IgD-negative memory B cell (primary cell): ENCODE measurements around the gene ZNF319. TPM values are rescaled to one million over a fixed set of nuclear protein-coding genes. Genes with fewer than 3 reads are reported as not detected.
"Not testable (repeated sequence)": the region's sequence is repeated elsewhere in the genome, so short reads cannot be mapped to it uniquely, and the experiment has no call there.

Source experiments
- H3K27ac Mint-ChIP-seq, 3 donors: one replicate each; pipeline ENCODE4 v1.8.0; 2020 to 2022; ENCODE audit warnings: mild to moderate bottlenecking in 3 of 3, mixed read lengths in 3 of 3, moderate library complexity in 1 of 3
- H3K27me3 Mint-ChIP-seq: one replicate; pipeline ENCODE4 v1.8.0; 2021; ENCODE audit warnings: mixed read lengths
- H3K36me3 Mint-ChIP-seq: one replicate; pipeline ENCODE4 v1.8.0; 2020; ENCODE audit warnings: mild to moderate bottlenecking, mixed read lengths
- H3K4me1 Mint-ChIP-seq, 3 donors: one replicate each; pipeline ENCODE4 v1.8.0; 2020 to 2022; ENCODE audit warnings: mixed read lengths in 3 of 3, mild to moderate bottlenecking in 1 of 3
- H3K4me3 Mint-ChIP-seq, 4 donors: one replicate each; pipeline ENCODE4 v1.8.0; 2020 to 2022; ENCODE audit warnings: mild to moderate bottlenecking in 4 of 4, mixed read lengths in 4 of 4, moderate library complexity in 3 of 4
- H3K9me3 Mint-ChIP-seq, 3 donors: one replicate each; pipeline ENCODE4 v1.8.0; 2020 to 2021; ENCODE audit warnings: mixed read lengths in 3 of 3, mild to moderate bottlenecking in 1 of 3
- polyA plus RNA-seq: library from polyadenylated mRNA; unstranded; fragments of 300-500 nt; fragmentation: Illumina TruSeq; gene quantifications from one replicate; pipeline ENCODE4 v1.2.3, GENCODE V29; 2021

The ZNF319 gene
- polyA plus RNA-seq, 1 donor from 2014 or later, result 11.0 TPM

DNA sequence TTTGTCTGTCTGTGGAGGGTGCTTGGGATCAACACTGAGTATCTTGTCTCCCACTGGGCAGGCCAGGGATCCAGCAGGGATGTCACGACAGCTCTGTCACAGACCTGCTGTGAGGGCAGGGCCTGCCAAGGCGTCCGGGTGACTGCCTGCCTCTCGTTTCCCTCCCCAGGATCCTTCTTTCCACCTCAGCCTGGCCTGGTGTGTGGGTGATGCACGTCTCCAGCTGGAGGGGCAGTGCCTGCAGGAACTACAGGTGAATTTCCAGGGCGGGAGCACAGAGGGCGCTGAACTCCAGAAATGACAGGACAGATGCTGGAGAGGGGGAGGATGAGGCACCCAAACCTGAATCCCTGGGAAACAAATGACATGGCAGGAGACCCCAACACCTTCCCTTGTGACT is 18.3 kb upstream of the ZNF319 start:
- no peaks in the 10 kb centered on the region for H3K36me3 Mint-ChIP-seq
- no peaks in the 10 kb centered on the region for H3K27me3 Mint-ChIP-seq
- H3K27ac Mint-ChIP-seq, result no peak overlapping the region
- H3K9me3 Mint-ChIP-seq, result no peaks in the 10 kb centered on the region
- peaks cover 0 to 13% (median 3%) of the 10 kb centered on the region in 3 donors for H3K4me1 Mint-ChIP-seq
- no peak overlapping the region for H3K4me3 Mint-ChIP-seq

- no peak overlapping the region for H3K27ac Mint-ChIP-seq
- H3K4me1 Mint-ChIP-seq, result peaks cover 0 to 7% (median 3%) of the 10 kb centered on the region in 3 donors
- H3K4me3 Mint-ChIP-seq, result no peak overlapping the region
- no peaks in the 10 kb centered on the region for H3K9me3 Mint-ChIP-seq
- H3K36me3 Mint-ChIP-seq, result no peaks in the 10 kb centered on the region
- H3K27me3 Mint-ChIP-seq, result no peaks in the 10 kb centered on the region
Observed at GRCh38 chr16:58016840-58017446, 16.5 kb upstream of the ZNF319 start.

GRCh38 chr16:58013201-58013956 is 12.9 kb upstream of the ZNF319 start:
- Mint-ChIP-seq H3K9me3 (no peaks in the 10 kb centered on the region), H3K4me3 (no peak overlapping the region), H3K27ac (peak overlapping the region in 1 of 3 donors; percentile 27), H3K4me1 (peaks cover 0 to 2% (median 0%) of the 10 kb centered on the region in 3 donors), H3K27me3 (no peaks in the 10 kb centered on the region), H3K36me3 (peaks cover 6% of the 10 kb centered on the region)

GRCh38 chr16:58012481-58012880 is 12.0 kb upstream of the ZNF319 start:
- Mint-ChIP-seq H3K4me3 (no peak overlapping the region), H3K9me3 (no peaks in the 10 kb centered on the region), H3K4me1 (peaks cover 0 to 2% (median 0%) of the 10 kb centered on the region in 3 donors), H3K36me3 (peaks cover 6% of the 10 kb centered on the region), H3K27ac (no peak overlapping the region), H3K27me3 (no peaks in the 10 kb centered on the region)

DNA sequence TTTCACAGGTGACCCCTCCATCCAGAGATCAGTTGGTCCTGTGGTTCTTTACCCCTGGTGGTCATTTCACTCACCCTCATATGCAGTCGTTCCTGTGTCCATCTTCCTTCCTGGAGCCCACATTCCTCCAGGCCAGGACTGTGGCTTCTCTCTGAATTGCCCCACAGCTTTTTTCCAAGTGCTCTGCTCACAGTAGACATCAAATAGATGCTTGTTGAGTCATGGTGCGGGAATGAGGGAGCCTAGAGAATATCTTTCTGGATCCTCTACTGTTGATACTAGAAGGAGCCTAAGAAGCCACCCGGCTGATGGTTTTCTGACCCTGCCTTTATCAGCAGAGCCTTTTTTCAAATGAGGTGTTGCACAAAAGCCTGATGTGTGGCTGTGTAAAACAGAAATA is 11.2 kb upstream of the ZNF319 start:
- peaks cover 9% of the 10 kb centered on the region for H3K36me3 Mint-ChIP-seq
- H3K4me3 Mint-ChIP-seq, result no peak overlapping the region
- peak overlapping the region in 1 of 3 donors; percentile 10 for H3K27ac Mint-ChIP-seq
- H3K9me3 Mint-ChIP-seq, result no peaks in the 10 kb centered on the region
- peaks cover 0 to 2% (median 0%) of the 10 kb centered on the region in 3 donors for H3K4me1 Mint-ChIP-seq
- H3K27me3 Mint-ChIP-seq, result no peaks in the 10 kb centered on the region

DNA sequence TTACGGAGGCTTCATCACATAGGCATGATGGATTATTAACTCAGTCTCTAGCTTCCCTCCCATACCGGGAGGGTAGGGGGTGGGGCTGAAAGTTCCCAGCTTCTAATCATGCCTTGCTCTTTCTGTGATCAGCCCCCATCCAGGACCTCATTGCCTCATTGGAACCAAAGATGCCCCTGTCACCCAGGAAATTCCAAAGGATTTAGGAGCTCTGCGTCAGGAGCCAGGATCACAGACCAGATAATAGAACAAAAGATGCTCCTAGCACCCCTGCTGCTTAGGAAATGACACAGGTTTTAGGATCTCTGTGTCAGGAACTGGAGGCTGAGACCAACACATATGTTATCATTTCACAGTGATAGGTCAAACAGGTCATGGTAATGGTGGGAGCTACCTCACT is 10.4 kb upstream of the ZNF319 start:
- H3K4me3 Mint-ChIP-seq, result no peak overlapping the region
- H3K9me3 Mint-ChIP-seq, result no peaks in the 10 kb centered on the region
- H3K4me1 Mint-ChIP-seq, result peaks cover 0 to 2% (median 0%) of the 10 kb centered on the region in 3 donors
- H3K36me3 Mint-ChIP-seq, result peaks cover 12% of the 10 kb centered on the region
- no peaks in the 10 kb centered on the region for H3K27me3 Mint-ChIP-seq
- H3K27ac Mint-ChIP-seq, result no peak overlapping the region

DNA sequence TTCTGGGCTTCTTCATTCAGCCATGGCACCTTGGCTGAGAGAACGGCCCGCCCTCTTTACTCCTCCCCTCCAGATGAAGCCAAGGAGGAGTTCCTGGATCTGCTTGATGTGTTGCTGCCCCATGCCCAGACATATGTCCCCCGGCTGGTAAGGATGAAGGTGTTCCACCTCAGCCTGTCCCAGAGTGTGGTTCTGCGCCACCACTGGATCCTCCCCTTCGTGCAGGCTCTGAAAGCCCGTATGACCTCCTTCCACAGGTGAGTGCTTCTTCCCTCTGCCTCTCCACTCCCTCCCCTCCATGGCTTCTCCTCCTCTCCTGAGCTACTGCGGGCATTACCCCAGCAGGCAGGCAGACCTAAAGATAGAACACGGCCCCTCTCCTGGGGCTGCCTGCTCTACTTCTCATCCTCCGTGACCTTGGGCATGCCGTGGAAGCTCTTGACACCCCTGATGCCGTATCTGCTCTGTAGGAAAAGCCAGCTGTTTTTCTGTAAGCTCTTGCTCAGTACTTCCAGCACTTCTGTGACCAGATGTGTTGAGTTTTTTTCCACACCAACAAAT is 9.5 kb upstream of the ZNF319 start:
- Mint-ChIP-seq H3K4me1 (peaks cover 2 to 4% (median 2%) of the 10 kb centered on the region in 3 donors), H3K9me3 (no peaks in the 10 kb centered on the region), H3K27ac (no peak overlapping the region), H3K4me3 (no peak overlapping the region), H3K27me3 (no peaks in the 10 kb centered on the region), H3K36me3 (peaks cover 12% of the 10 kb centered on the region)

DNA sequence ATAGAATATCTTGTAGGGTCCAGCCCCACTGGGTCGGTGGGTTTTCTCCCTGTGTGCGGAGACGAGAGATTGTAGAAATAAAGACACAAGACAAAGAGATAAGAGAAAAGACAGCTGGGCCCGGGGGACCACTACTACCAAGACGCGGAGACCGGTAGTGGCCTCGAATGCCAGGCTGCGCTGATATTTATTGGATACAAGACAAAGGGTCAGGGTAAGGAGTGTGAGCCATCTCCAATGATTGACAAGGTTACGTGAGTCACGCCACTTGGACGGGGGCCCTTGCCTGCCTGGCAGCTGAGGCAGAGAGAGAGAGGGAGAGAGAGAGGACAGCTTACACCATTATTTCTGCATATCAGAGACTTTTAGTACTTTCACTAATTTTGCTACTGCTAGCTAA is 4.3 kb upstream of the ZNF319 start:
- H3K9me3 Mint-ChIP-seq, H3K27ac Mint-ChIP-seq, H3K27me3 Mint-ChIP-seq: not testable (repeated sequence)
- H3K36me3 Mint-ChIP-seq, result peaks cover 15% of the 10 kb centered on the region
- H3K4me3 Mint-ChIP-seq, result peak overlapping the region in 1 of 4 donors; percentile 72
- peaks cover 14 to 23% (median 17%) of the 10 kb centered on the region in 3 donors for H3K4me1 Mint-ChIP-seq

- H3K27ac Mint-ChIP-seq, result peak overlapping the region in 2 of 3 donors; percentile 10 to 71
Observed at GRCh38 chr16:58002936-58003335, 2.5 kb upstream of the ZNF319 start.

GRCh38 chr16:58002416-58002800 is 1.9 kb upstream of the ZNF319 start:
- Mint-ChIP-seq H3K9me3 (no peaks in the 10 kb centered on the region), H3K36me3 (peaks cover 11% of the 10 kb centered on the region), H3K4me1 (peaks cover 21 to 29% (median 29%) of the 10 kb centered on the region in 3 donors), H3K4me3 (peak overlapping the region; percentile 33 to 96 (median 70)), H3K27ac (peak overlapping the region in 1 of 3 donors; percentile 10), H3K27me3 (no peaks in the 10 kb centered on the region)

More at GRCh38 chr16:58002936-58003335, 2.5 kb upstream of the ZNF319 start:
- Mint-ChIP-seq H3K9me3 (no peaks in the 10 kb centered on the region), H3K27me3 (no peaks in the 10 kb centered on the region), H3K4me1 (peaks cover 21 to 29% (median 29%) of the 10 kb centered on the region in 3 donors), H3K4me3 (peak overlapping the region in 3 of 4 donors; percentile 33 to 96 (median 52)), H3K36me3 (peaks cover 11% of the 10 kb centered on the region)

DNA sequence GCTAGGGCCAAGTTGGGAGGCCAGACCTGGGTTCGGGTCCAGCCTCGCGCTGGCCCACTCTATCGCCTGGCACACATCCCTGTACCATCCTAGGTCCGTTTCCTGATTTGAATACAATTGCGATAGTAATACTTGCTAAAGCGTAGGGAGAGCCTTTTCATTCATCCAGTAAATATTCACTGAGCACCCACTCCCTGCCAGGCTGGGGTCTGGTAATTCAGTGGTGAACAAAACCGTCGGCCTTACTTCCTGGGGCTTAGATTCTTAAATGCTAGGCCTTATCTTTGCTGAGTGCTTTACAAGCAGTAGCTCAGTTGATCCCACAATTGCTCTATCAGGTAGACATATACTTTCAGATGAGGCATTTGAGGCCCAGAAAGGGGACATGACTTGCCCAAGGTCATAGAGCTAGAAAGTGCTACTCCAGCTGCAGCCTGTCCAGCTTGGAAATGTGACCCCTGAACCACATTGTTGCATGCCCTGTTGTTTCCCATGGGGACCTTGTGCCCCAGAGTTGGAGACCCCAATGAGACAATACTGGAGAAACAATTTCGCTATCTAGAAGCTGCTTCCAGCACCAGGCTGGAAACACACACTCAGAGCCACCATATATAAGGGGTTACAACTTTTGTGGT is 1.4 kb upstream of the ZNF319 start:
- H3K4me3 Mint-ChIP-seq, result peak overlapping the region; percentile 89 to 96 (median 95)

DNA sequence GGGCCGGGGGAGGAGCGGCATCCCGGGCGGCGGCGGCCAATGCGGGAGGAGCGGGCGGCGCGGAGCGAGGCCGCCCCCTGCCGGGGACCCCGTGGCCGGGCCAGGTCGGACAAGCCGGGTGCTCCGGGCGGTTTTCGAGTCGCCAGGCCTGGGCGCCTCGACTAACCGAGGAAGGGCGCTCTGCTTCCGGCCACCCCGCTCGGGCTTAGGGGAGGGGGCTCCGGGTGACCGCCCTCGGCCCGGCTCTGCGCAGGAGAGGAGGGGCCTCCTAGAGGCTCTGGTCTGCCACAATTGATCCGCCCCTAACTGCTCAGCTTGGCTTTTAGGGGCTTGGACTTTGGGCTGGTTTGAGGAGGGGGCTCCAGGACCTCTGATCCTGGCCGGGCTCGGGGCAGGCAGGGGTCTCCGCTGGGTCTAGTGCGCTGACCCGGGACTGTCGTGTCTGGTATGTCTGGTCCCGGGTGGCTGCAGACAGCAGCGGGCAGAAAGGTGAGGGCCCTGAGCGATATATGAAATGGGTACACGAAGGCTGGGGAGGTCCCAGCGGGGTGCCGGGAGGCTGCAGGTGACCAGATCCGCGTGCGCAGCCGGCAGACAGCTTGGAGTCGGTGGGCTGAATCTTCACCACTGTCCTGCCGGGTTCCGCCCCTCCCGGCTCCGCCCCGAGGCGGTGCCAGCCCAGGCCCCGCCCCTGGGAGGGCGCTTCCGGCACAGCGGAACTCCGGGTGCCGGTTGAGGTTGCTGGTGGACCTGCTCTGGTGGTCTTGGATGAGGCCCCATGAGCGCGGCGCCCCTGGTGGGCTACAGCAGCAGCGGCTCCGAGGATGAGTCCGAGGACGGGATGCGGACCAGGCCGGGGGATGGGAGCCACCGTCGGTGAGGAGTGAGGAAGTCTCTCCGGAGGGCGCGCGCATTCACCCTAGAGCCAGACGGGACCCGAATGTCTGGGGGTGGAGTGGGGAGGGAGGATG is 519 bp upstream of the ZNF319 start, which contains the start of gene USB1:
TSS of gene USB1 (plus strand) at position 702 of the 971 bp plus-strand sequence. CDS start at position 779, 77 bp downstream.
- peaks cover 5% of the 10 kb centered on the region for H3K36me3 Mint-ChIP-seq
- H3K4me1 Mint-ChIP-seq, result peaks cover 21 to 29% (median 29%) of the 10 kb centered on the region in 3 donors
- H3K27ac Mint-ChIP-seq, result peak within 1 kb of the TSS; percentile 50 to 97 (median 93)
- peak within 1 kb of the TSS; percentile 89 to 96 (median 95) for H3K4me3 Mint-ChIP-seq
- H3K27me3 Mint-ChIP-seq, result no peaks in the 10 kb centered on the region
- H3K9me3 Mint-ChIP-seq, result no peaks in the 10 kb centered on the region

More for the DNA sequence above, 1.4 kb upstream of the ZNF319 start:
- H3K4me1 Mint-ChIP-seq, result peaks cover 21 to 29% (median 29%) of the 10 kb centered on the region in 3 donors
- H3K27ac Mint-ChIP-seq, result peak overlapping the region; percentile 50 to 93 (median 83)
- H3K9me3 Mint-ChIP-seq, result no peaks in the 10 kb centered on the region
- peaks cover 9% of the 10 kb centered on the region for H3K36me3 Mint-ChIP-seq
- H3K27me3 Mint-ChIP-seq, result no peaks in the 10 kb centered on the region

DNA sequence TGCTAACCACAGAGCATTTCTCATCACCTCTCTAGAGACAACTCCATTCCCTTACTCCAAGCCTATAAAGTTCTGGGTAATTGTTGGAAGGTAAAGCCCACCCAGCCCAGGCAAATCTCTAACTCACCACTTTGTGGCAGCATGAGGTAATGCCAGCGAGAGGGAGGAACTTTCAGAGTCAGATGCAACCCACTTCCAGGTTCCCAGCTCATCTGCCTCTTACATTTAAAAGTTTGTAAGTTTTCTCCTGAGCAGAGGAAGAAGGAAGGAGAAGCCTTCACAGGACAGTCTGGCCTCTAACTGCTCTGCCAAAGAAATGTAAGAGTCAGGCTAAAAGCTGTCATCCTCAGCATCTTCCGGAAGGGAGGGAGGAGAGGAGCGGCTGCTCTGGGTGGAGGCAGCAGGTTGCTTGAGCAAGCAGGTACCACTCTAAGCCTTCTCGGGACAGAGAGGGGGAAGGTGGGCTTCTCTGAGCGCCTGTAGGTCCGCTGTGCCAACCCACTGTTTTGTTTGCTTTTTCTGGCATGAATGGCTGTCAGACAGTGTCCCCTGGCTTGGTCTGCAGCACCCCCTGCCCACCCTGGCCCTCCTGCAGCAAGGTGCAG is 1.0 kb downstream of the ZNF319 start:
- H3K27ac Mint-ChIP-seq, result peak overlapping the region; percentile 60 to 91 (median 88)
- peak overlapping the region; percentile 80 to 98 (median 92) for H3K4me3 Mint-ChIP-seq
- H3K4me1 Mint-ChIP-seq, result peaks cover 24 to 27% (median 26%) of the 10 kb centered on the region in 3 donors
- H3K36me3 Mint-ChIP-seq, result peaks cover 7% of the 10 kb centered on the region
- no peaks in the 10 kb centered on the region for H3K9me3 Mint-ChIP-seq
- no peaks in the 10 kb centered on the region for H3K27me3 Mint-ChIP-seq
